GM06990 (cell line): ENCODE results near the gene EPN2.

Source experiments
- DNase-seq: peaks from one replicate; pipeline ENCODE4 v3.0.0-alpha.2; 2011; ENCODE audit not compliant: insufficient read length; ENCODE audit errors: extremely low read depth
- H3K27me3 ChIP-seq: replicated peaks from 2 replicates; pipeline ENCODE4 v1.6.0; 2011; ENCODE audit warnings: low read length; ENCODE audit not compliant: control insufficient read depth, insufficient read depth
- H3K36me3 ChIP-seq: 2 replicates; pipeline ENCODE4 v1.5.1; 2011; ENCODE audit warnings: low read length; ENCODE audit not compliant: control insufficient read depth, insufficient read depth
- H3K4me3 ChIP-seq: replicated peaks from 2 replicates; pipeline ENCODE4 v1.5.1; 2011; ENCODE audit warnings: low read depth, mild to moderate bottlenecking, control low read depth, low read length
- TF ChIP-seq, protein P1 (sequence below): IDR thresholded peaks from 2 replicates; pipeline ENCODE4 v1.5.1; 2011; ENCODE audit warnings: low read length, control low read depth, mild to moderate bottlenecking, inconsistent platforms; ENCODE audit not compliant: insufficient read depth, poor library complexity, severe bottlenecking

The EPN2 gene

GRCh38 chr17:19286751-19287341 lies 49.7 kb downstream of the EPN2 start:
- Histone ChIP-seq H3K36me3 (no peaks in the 10 kb centered on the region), H3K27me3 (no peaks in the 10 kb centered on the region), H3K4me3 (no peak overlapping the region)
- TF ChIP-seq, protein P1, sequence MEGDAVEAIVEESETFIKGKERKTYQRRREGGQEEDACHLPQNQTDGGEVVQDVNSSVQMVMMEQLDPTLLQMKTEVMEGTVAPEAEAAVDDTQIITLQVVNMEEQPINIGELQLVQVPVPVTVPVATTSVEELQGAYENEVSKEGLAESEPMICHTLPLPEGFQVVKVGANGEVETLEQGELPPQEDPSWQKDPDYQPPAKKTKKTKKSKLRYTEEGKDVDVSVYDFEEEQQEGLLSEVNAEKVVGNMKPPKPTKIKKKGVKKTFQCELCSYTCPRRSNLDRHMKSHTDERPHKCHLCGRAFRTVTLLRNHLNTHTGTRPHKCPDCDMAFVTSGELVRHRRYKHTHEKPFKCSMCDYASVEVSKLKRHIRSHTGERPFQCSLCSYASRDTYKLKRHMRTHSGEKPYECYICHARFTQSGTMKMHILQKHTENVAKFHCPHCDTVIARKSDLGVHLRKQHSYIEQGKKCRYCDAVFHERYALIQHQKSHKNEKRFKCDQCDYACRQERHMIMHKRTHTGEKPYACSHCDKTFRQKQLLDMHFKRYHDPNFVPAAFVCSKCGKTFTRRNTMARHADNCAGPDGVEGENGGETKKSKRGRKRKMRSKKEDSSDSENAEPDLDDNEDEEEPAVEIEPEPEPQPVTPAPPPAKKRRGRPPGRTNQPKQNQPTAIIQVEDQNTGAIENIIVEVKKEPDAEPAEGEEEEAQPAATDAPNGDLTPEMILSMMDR: no peak
- no peak for DNase-seq

- no peak for DNase-seq
- H3K4me3 ChIP-seq: no peak overlapping the region
- H3K27me3 ChIP-seq: no peaks in the 10 kb centered on the region
- TF ChIP-seq, protein P1: no peak
- no peaks in the 10 kb centered on the region for H3K36me3 ChIP-seq
These were observed 50.5 kb downstream of the EPN2 start for GRCh38 chr17:19287651-19288050.

- H3K27me3 ChIP-seq: no peaks in the 10 kb centered on the region
- no peak overlapping the region for H3K4me3 ChIP-seq
- H3K36me3 ChIP-seq: no peaks in the 10 kb centered on the region
- TF ChIP-seq, protein P1: no peak
- DNase-seq: no peak
These were observed 51.3 kb downstream of the EPN2 start for GRCh38 chr17:19288453-19288852.

GRCh38 chr17:19290066-19290705 lies 53.0 kb downstream of the EPN2 start:
- Histone ChIP-seq H3K4me3 (no peak overlapping the region), H3K36me3 (no peaks in the 10 kb centered on the region), H3K27me3 (no peaks in the 10 kb centered on the region)
- TF ChIP-seq, protein P1: no peak
- no peak for DNase-seq

DNA sequence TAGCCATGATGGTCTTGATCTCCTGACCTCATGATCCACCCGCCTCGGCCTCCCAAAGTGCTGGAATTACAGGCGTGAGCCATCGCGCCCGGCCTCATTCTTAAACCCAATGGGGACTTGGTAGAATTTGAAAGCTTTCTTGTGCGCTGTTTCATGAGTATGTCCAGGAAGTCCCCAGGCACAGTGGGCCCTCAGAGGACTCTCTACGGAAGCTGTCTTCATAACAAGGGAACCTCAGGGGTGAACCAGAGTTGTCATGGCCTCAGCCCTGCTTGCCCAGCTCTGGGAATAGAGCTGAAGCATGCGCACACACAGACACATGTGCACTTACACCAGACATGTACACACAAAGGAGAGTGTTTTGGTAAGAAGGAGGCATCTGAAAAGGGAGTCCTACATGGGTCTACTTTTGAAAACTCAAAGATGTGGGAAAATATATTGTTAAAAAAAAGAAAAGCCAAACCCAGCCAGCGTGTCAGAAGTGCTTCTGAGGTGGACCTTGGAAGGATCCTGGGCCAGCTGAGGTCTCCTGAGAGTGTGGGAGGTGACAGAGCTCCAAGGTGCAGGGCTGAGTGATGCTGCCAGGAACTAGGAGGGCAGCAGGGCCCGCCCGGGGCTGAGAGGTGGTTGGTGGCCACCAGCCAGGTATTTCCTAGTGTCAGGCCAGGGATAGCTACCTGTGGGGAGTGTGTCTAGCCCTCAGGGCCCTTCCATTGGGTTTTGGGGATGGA lies 54.6 kb downstream of the EPN2 start:
- Histone ChIP-seq H3K4me3 (no peak overlapping the region), H3K36me3 (no peaks in the 10 kb centered on the region), H3K27me3 (no peaks in the 10 kb centered on the region)
- no peak for DNase-seq
- TF ChIP-seq, protein P1: no peak
